ES-I3 (cell line): ENCODE measurements around the gene TP73.
"Not testable (repeated sequence)": the region's sequence is repeated elsewhere in the genome, so short reads cannot be mapped to it uniquely, and the experiment has no call there.

Source experiments
- H3K36me3 ChIP-seq: 2 replicates; pipeline ENCODE4 v1.6.1; 2013; ENCODE audit warnings: mild to moderate bottlenecking, low read length, control low read depth, moderate library complexity; ENCODE audit not compliant: insufficient read depth
- H3K4me1 ChIP-seq: 2 replicates; pipeline ENCODE4 v1.6.1; 2013; ENCODE audit warnings: mild to moderate bottlenecking, control low read depth, low read length; ENCODE audit not compliant: insufficient read depth
- H3K9ac ChIP-seq: 2 replicates; pipeline ENCODE4 v1.6.1; 2013; ENCODE audit warnings: low read depth, mild to moderate bottlenecking, low read length, moderate library complexity
- H3K9me3 ChIP-seq: 2 replicates; pipeline ENCODE4 v1.6.1; 2013; ENCODE audit warnings: mild to moderate bottlenecking, low read length, moderate library complexity; ENCODE audit not compliant: control insufficient read depth, insufficient read depth

The TP73 gene

DNA sequence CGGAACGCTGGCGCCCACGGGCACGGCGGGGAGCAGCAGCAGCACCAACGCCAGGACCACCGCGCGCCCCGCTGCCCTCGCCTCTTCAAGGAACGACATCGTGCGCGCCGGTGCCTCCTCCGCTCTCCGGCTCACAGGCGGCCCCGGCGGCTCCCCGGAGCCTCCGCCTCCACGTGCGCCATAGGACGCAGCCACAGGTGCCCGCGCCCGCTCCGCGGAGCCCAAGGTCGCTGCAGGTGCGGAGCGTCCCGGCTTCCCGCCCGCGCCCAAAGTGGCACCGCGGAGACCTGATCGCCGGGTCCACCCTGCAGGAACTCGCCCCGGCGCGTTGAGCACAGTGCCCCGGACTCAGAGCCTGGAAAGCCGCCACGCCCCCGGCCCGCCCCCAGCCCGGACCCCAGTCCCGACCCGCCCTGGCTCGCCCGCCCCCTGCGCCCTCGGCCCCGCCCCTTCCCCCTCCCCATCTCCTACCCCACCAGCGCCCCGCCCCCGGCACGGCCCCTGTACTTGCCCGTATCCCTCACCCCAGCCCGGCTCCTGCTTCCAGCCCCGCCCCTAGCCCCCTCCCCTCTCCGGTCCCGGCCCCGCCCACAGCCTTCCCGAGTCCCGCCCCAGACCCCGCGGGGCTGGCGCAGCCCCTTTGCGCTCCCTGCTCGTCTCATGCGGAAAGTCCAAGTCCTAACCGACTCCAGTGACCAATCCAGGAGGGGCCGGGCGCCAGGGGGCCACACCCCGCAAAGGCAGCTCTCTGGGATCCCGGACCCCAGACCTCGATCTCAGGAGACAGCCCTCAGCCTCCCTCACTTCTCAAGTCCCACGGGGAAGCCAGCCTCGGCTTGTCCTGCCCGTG, 40.9 kb upstream of the TP73 start, which contains the start of gene MEGF6:
Gene MEGF6 (minus strand): TSS at position 339 of the 850 bp plus-strand sequence. CDS start 240 bp downstream, at position 99.
- Histone ChIP-seq H3K4me1 (peaks cover 31% of the 10 kb centered on the region), H3K9me3 (no peaks in the 10 kb centered on the region), H3K36me3 (no peaks in the 10 kb centered on the region), H3K9ac (peak within 1 kb of the TSS; percentile 69)

DNA sequence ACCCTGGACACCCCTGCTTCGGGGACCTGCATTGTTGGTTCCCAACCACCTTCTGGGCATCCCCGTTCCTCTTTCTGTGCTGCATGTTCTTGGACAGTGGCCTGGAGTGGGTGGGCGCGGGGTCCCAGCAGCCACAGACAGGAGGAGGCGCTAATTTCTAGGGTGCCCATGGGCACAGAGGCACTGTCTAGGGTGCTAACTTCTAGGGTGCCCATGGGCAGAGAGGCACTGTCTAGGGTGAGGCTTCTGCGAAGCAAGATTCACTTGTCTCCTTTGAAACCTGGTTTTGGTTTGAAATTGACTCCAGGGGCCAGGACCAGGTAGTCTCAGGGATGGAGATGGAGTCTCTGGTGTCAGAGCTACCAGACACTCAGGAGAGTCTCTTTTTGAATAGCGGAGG, 40.2 kb upstream of the TP73 start:
- H3K9ac ChIP-seq, result peak overlapping the region; percentile 42; the same call in 1 of the 2 replicates
- H3K9me3 ChIP-seq, result no peaks in the 10 kb centered on the region
- H3K36me3 ChIP-seq, result no peaks in the 10 kb centered on the region
- peaks cover 31% of the 10 kb centered on the region for H3K4me1 ChIP-seq

DNA sequence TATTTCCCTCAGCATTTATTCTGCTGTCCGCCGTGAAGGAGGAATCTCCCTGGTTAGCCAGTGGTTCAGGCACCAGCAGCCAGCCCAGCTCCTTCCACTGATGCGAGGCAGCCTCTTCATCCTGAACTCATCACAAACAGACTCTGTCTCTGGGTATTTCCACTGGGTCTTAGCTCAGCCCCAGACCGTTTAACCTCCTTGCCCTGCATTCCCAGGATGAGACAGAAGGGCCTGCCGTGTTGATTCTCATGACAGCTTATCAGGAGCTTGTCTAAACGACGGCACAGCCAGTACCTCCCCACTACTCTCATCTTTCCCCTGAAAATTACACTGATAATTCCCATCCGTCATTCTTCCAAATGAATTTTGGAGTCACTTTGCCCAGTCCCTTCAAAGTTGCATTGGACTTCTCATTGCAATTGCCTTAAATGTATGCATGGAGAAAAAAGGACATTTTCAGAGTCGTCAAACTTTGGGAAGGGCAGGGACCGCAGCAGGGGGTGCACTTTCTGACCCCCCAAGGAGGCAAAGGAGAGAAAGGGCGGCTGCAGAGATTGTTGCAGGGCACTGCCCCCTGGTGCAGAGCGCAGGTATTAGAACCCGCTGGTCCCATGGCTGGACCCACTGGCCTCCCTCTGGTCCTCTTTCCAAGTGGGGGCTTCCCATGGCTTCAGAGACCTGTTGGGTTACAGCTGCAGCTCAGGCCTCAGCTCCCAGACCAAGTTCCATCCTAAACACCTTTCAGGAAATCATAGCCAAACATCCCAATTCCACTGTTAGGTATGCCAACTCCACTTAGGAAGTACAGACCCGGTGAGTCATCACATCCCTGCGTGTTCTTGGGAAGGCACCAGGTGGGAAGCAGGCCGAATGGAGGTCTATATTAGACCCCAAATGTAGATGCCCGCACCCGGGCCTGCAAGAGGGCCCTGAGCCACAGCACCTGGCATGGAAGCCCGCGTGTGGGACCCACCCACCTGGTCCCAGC, 37.3 kb upstream of the TP73 start:
- H3K36me3 ChIP-seq, result no peaks in the 10 kb centered on the region
- H3K4me1 ChIP-seq, result peaks cover 23% of the 10 kb centered on the region
- H3K9ac ChIP-seq, result no peak overlapping the region
- no peaks in the 10 kb centered on the region for H3K9me3 ChIP-seq

DNA sequence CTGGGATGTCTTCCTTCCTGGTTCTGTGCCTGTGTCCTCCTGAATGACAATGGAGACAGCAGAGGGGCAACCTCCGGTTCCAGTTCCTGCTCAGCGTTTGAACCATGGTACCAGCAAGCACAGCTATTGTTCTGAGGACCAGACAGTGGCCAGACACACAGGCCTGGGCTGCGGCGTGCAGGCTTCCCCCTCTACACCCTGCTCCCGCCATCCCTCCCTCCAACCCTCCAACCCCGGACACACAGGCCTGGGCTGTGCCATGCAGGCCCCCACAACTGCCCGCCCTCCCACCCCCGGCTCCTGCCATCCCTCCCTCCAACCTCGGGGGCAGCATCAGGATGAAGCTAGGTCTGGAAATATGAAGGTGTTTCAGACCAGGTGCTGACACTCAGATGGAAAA, 35.5 kb upstream of the TP73 start:
- Histone ChIP-seq H3K4me1 (peaks cover 21% of the 10 kb centered on the region), H3K9me3 (no peaks in the 10 kb centered on the region), H3K9ac (no peak overlapping the region), H3K36me3 (no peaks in the 10 kb centered on the region)

DNA sequence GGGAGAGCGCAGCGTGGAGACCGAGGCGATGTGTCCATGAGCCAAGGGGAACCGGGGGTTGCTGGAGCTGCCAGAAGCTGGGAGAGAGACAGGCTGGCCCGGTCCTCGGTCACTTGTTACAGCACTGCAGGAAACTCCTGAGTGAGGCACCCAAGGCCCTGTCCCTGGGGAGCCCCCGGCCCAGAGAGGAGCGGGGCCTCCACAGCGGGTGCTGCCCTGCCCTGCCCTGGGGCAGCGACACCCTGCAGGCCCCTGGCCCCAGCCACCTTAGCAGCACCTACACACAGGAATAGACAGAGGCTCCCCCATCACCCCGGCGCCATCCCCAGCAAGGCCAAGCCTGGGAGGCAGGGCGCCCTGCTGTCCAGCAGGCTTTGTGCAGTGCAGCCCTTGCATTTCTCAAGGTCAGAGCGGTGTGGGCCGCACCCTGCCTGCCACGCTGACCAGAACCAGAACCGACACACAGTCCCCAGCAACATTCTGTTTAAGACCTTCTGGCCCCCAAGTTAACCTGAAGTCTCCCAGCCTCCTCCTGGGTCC, 34.4 kb upstream of the TP73 start:
- H3K36me3 ChIP-seq, result no peaks in the 10 kb centered on the region
- peaks cover 14% of the 10 kb centered on the region for H3K4me1 ChIP-seq
- H3K9me3 ChIP-seq, result no peaks in the 10 kb centered on the region
- H3K9ac ChIP-seq, result no peak overlapping the region

DNA sequence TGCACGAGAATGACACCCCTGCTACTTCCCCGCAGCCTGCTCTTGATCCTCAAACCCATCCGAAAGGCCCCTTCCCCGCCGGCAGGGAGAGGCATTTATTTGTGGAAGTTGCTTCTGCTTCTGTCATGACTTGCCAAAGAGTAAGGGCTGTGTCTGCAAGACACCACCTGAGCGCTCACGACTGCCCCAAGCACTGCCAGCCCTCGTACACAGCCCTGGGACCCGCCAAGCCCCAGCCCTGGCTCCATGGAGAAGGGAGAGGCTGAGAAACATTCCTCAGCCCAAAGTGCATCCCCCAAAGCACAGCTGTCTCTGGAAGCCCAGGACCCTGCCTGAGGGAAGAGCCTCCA, 33.8 kb upstream of the TP73 start:
- H3K4me1 ChIP-seq, result peaks cover 14% of the 10 kb centered on the region
- H3K9ac ChIP-seq, result no peak overlapping the region
- H3K9me3 ChIP-seq, result no peaks in the 10 kb centered on the region
- H3K36me3 ChIP-seq, result no peaks in the 10 kb centered on the region

DNA sequence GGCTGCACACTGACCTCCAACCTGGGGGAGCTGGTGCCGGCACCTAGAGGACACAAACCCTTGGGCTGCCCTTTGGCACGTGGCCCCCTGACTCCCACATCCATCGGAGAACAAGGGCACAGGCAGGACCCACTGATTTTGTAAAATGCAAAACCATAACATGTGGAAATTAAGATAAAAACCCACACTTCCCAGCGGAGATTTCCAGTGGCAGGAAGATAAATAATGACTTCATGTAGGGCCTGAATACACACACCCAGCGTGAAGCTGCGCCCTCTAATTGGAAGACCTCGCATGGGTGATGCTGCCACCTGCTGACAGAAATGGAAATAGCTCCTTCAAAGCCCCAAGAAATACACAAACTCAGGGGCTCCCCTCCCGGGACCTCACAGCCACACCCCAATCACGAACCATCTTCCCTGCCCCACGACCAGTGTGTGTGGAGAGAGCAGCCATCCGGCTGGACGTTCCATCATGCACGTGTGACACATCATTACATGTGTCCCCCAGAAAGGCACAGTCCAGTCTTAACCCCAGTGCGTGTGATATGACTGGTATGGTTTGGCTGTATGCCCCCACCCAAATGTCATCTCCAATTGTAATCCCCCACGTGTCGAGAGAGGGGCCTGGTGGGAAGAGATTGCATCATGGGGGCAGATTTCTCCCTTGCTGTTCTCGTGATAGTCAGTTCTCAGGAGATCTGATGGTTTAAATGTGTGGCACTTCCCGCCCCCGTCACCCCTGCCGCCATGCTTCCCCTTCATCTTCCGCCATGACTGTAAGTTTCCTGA, 33.2 kb upstream of the TP73 start:
- H3K9me3 ChIP-seq, result no peaks in the 10 kb centered on the region
- H3K36me3 ChIP-seq, result no peaks in the 10 kb centered on the region
- no peak overlapping the region for H3K9ac ChIP-seq
- peaks cover 14% of the 10 kb centered on the region for H3K4me1 ChIP-seq

DNA sequence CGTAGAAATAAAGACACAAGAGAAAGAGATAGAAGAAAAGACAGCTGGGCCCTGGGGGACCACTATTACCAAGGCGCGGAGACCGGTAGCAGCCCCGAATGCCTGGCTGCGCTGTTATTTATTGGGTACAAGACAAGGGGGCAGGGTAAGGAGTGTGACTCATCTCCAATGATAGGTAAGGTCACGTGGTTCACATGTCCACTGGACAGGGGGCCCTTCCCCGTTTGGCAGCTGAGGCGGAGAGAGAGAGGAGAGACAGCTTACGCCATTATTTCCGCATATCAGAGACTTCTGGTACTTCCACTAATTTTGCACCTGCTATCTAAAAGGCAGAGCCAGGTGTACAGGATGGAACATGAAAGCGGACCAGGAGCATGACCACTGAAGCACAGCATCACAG, 31.6 kb upstream of the TP73 start:
- Histone ChIP-seq H3K4me1 (peaks cover 4% of the 10 kb centered on the region; the same call in 1 of the 2 replicates), H3K9ac (no peak overlapping the region), H3K9me3 (no peaks in the 10 kb centered on the region), H3K36me3 (no peaks in the 10 kb centered on the region)

DNA sequence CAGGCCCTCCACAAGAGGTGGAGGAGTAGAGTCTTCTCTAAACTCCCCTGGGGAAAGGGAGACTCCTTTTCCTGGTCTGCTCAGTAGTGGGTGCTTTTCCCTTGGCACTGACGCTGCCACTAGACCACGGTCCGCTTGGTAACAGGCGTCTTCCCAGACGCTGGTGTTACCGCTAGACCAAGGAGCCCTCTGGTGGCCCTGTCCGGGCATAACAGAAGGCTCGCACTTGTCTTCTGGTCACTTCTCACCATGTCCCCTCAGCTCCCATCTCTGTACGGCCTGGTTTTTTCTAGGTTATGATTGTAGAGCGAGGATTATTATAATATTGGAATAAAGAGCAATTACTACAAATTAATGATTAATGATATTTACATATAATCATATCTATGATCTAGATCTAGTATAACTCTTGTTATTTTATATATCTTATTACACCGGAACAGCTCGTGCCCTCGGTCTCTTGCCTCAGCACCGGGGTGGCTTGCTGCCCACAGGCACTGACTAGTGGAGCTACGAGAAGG, 31.1 kb upstream of the TP73 start:
- not testable (repeated sequence) for H3K9ac ChIP-seq, H3K4me1 ChIP-seq, H3K36me3 ChIP-seq, H3K9me3 ChIP-seq

DNA sequence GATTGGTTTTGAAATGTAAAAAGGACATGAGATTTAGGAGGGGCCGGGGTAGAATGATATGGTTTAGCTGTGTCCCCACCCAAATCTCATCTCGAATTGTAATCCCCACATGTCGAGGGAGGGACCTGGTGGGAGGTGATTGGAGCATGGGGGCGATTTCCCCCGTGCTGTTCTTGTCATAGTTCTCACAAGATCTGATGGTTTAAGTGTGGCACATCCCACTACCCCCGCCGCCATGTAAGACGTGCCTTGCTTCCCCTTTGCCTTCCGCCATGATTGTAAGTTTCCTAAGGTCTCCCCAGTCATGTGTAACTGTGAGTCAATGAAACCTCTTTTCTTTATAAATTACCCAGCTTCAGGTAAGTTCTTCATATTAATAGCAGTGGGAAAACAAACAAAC, 30.2 kb upstream of the TP73 start:
- not testable (repeated sequence) for H3K36me3 ChIP-seq, H3K4me1 ChIP-seq, H3K9me3 ChIP-seq, H3K9ac ChIP-seq

DNA sequence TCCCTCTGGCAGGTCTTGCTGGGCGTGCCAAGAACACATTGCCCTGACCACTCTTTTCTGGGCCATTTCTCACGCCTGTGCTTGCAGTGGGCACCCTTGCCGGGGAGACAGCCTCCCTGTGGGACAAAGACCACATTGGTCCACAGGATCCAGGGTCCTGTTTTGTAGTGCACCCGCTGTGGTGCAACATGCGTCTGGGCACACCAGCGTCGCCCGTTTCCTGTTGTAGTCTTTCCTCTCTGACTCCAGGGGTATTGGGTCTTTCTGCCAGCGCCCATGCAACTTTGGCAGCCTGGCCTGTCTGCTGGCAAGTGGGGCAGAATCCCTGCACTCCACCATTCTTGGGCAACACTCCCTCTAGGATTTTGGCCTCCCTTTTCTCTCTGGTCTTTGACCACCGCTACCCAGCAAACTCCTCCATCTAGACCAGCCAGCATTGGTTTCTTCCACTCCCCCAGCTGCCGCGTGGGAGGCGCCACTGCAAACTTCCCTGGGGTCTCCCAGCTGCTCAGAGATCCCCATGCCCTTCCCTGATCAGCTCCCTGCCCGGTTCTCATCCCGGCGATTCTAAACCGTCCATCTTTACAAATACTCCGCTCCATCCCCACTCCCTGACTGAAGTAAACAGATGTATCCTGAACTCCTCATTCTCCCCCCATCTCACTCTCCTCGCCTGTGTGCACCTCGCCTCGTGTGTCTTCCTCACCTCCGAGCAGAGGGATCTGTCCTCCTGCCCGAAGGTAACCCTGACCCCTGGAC, 28.7 kb upstream of the TP73 start:
- Histone ChIP-seq H3K9me3 (no peaks in the 10 kb centered on the region), H3K9ac (peak overlapping the region; percentile 81; the same call in 1 of the 2 replicates), H3K36me3 (no peaks in the 10 kb centered on the region), H3K4me1 (no peaks in the 10 kb centered on the region; the same call in 1 of the 2 replicates)

DNA sequence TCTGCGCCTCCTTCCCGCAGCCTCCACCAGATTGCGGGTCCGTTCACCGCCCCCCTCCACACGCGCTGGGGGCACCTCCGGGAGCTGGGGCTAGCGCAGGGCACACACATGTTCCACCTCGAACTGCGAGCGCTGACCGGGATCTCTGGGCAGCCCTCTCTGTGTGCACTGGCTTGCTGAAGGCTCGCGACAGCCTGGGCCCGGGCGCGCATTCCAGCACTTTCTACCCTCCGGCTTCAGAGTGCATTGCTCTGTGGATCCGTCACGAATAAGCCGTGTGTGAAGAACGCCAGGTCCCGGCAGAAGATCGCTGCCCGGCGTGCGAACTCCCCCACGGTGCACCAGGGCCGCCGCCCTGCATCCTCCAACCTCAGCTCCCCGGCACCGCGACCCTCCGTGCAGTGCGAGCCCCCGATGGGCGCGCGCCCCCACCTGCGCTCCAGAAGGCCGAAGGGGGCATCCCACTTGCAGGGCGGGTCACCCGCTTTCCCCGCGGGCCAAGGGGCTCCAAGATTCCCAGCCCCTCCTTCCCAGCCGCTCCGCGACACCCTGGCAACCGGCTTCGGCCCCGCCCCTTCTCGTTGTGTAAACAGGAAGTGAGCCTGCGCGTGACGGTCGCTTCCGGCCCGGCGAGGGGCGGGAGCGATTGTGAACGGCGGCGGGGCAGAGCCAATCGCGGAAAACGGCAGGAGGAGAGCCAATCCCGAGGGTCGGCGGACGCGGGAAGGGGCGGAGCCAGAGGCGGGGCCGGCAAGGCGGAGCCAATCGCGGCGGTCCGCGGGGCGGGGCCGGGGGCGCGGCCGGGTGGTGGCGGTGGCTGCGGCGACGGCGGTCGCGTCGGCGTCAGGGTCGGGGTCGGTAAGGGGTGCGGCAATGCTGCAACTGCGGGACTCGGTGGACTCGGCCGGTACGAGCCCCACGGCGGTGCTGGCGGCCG, 27.8 kb upstream of the TP73 start, which contains the start of gene TPRG1L:
Gene TPRG1L (plus strand): TSS at position 816 of the 937 bp plus-strand sequence. CDS start 58 bp downstream, at position 874.
- H3K9ac ChIP-seq, result peak within 1 kb of the TSS; percentile 81; the same call in 1 of the 2 replicates
- no peaks in the 10 kb centered on the region for H3K36me3 ChIP-seq
- no peaks in the 10 kb centered on the region; the same call in 1 of the 2 replicates for H3K4me1 ChIP-seq
- H3K9me3 ChIP-seq, result no peaks in the 10 kb centered on the region
